ENCODE measurements around the gene PDE12. TPM values are rescaled to one million over a fixed set of nuclear protein-coding genes. Genes with fewer than 3 reads are reported as not detected.

PDE12 gene, protein sequence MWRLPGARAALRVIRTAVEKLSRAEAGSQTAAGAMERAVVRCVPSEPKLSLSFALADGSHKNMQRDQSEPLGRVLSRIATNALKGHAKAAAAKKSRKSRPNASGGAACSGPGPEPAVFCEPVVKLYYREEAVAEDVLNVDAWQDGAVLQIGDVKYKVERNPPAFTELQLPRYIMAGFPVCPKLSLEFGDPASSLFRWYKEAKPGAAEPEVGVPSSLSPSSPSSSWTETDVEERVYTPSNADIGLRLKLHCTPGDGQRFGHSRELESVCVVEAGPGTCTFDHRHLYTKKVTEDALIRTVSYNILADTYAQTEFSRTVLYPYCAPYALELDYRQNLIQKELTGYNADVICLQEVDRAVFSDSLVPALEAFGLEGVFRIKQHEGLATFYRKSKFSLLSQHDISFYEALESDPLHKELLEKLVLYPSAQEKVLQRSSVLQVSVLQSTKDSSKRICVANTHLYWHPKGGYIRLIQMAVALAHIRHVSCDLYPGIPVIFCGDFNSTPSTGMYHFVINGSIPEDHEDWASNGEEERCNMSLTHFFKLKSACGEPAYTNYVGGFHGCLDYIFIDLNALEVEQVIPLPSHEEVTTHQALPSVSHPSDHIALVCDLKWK
- 10.0 TPM for polyA plus RNA-seq (2013, experiment 1 of 4)
- 11.0 TPM for polyA plus RNA-seq (2013, experiment 2 of 4)
- polyA plus RNA-seq (2013, experiment 3 of 4), result 8.0 TPM
- 8.7 TPM for polyA plus RNA-seq (2013, experiment 4 of 4)

- H3K27me3 ChIP-seq (ENCODE audit: control insufficient read depth, insufficient read depth, low read length, poor library complexity, severe bottlenecking), result no peaks in the 10 kb centered on the region
- H3K4me3 ChIP-seq (ENCODE audit: insufficient read depth, low read depth, low read length), result peak within 1 kb of the TSS; percentile 88
- H3K36me3 ChIP-seq (ENCODE audit: control insufficient read depth, insufficient read depth, low read length), result no peaks in the 10 kb centered on the region
- no peak within 1 kb of the TSS for H3K27ac ChIP-seq (ENCODE audit: insufficient read depth, low read depth, low read length, poor library complexity, severe bottlenecking)
- no peaks in the 10 kb centered on the region for H3K9me3 ChIP-seq (ENCODE audit: control insufficient read depth, low read length)
- H3K4me1 ChIP-seq (ENCODE audit: control insufficient read depth, insufficient read depth, low read length), result peaks cover 12% of the 10 kb centered on the region
- 16% methylated on average over 54 of the region's 54 CpGs for WGBS, 2 experiments
Observed at GRCh38 chr3:57555738-57556458, at the start of gene PDE12. PDE12 (plus strand) TSS chr3:57556274; CDS start chr3:57556380, 106 bp downstream.

DNA sequence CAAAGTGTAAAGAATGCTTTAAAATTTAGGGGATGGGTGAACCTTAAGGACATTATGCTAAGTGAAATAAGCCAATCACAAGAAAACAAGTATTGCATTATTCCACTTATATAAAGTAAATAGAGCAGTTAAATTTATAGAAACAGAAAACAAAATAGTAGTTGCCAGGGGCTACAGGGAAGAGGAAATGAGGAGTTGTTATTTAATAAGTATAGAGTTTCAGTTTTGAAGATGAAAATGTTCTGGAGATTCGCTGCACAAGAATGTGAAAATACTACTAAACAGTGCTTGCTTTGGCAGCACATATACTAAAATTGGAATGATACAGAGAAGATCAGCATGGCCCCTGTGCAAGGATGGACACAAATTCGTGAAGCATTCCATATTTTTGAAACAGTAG lies 43.9 kb upstream of the PDE12 start:
- H3K4me3 ChIP-seq (ENCODE audit: insufficient read depth, low read depth, low read length), result no peak overlapping the region
- H3K9me3 ChIP-seq (ENCODE audit: control insufficient read depth, low read length), result no peaks in the 10 kb centered on the region
- H3K27ac ChIP-seq (ENCODE audit: insufficient read depth, low read depth, low read length, poor library complexity, severe bottlenecking), result no peak overlapping the region
- H3K36me3 ChIP-seq (ENCODE audit: control insufficient read depth, insufficient read depth, low read length), result no peaks in the 10 kb centered on the region
- no peaks in the 10 kb centered on the region for H3K4me1 ChIP-seq (ENCODE audit: control insufficient read depth, insufficient read depth, low read length)
- 80 to 81% methylated on average over 2 of the region's 2 CpGs for WGBS, 2 experiments
- no peaks in the 10 kb centered on the region for H3K27me3 ChIP-seq (ENCODE audit: control insufficient read depth, insufficient read depth, low read length, poor library complexity, severe bottlenecking)

DNA sequence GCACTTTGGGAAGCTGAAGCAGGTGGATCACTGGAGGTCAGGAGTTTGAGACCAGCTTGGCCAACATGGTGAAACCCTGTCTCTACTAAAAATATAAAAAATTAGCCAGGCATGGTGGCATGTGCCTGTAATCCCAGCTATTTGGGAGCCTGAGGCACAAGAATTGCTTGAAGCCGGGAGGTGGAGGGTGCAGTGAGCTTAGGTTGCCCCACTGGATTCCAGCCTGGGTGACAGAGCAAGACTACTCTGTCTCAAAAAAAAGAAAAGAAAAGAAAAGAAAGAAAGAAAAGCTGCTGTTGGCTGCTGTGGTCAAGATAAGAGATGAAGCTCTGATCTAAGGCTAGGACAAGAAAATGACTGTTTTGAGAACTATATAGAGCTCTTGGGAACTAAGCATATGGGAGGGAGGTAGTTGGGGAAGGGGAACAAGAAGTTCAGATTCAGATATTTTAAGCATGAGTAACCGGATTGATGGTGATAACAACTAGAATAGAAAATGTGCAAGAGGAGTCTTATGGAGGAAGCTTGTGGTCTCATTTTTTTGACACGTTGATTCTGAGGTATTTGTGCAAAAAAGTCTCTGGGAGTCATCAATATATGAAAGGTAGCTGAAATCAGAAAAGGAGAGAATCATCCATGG lies 37.7 kb upstream of the PDE12 start:
- 85 to 87% methylated on average over 3 of the region's 3 CpGs for WGBS, 2 experiments
- Histone ChIP-seq H3K4me1 (ENCODE audit: control insufficient read depth, insufficient read depth, low read length) (no peaks in the 10 kb centered on the region), H3K9me3 (ENCODE audit: control insufficient read depth, low read length) (no peaks in the 10 kb centered on the region), H3K36me3 (ENCODE audit: control insufficient read depth, insufficient read depth, low read length) (no peaks in the 10 kb centered on the region), H3K4me3 (ENCODE audit: insufficient read depth, low read depth, low read length) (no peak overlapping the region), H3K27me3 (ENCODE audit: control insufficient read depth, insufficient read depth, low read length, poor library complexity, severe bottlenecking) (no peaks in the 10 kb centered on the region), H3K27ac (ENCODE audit: insufficient read depth, low read depth, low read length, poor library complexity, severe bottlenecking) (no peak overlapping the region)

DNA sequence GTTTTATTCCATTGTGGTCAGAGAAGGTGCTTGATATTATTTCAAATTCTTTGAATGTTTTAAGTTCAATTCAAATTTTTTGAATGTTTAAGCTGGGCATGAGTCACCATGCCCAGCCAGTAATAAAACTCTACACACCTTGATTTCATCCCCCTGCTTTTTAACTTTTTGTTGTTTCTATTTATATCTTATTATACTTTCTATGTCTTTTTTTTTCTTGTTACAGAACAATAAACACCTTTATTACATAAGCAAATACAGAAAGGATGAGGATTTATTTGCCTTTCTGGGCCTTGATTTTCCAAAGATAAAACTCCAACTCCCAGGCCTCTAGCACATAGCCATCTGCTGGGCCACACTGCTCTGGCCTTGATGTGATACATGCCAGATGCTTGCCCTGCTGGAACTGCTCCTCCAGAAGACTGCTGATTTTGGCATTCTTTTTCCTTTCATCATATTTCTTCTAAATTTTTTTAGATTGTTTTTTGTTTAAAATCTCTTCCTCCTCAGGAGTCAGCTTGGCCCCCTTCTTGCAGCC lies 25.9 kb upstream of the PDE12 start:
- Histone ChIP-seq H3K4me1 (ENCODE audit: control insufficient read depth, insufficient read depth, low read length) (no peaks in the 10 kb centered on the region), H3K4me3 (ENCODE audit: insufficient read depth, low read depth, low read length) (no peak overlapping the region), H3K27ac (ENCODE audit: insufficient read depth, low read depth, low read length, poor library complexity, severe bottlenecking) (no peak overlapping the region), H3K9me3 (ENCODE audit: control insufficient read depth, low read length) (no peaks in the 10 kb centered on the region), H3K36me3 (ENCODE audit: control insufficient read depth, insufficient read depth, low read length) (no peaks in the 10 kb centered on the region), H3K27me3 (ENCODE audit: control insufficient read depth, insufficient read depth, low read length, poor library complexity, severe bottlenecking) (no peaks in the 10 kb centered on the region)

DNA sequence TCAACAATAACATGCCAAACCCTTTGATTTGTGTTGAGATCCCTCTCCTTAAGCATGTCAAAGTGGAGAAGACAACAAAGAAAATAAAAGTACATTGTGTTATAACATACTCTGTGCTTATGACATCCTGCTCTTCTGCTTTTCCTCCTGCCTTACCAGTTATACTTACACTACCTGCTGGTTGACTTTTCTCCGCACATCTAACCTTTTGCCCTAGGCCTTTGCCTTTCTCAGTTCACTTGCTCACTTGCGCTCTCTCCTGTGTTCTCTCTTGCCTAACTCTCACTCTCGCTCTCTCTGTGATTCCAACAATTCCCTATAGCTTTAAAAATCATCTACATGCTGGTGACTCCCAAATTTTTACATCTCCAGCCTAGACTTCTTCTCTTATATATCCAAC lies 17.6 kb upstream of the PDE12 start:
- H3K4me3 ChIP-seq (ENCODE audit: insufficient read depth, low read depth, low read length), result no peak overlapping the region
- H3K4me1 ChIP-seq (ENCODE audit: control insufficient read depth, insufficient read depth, low read length), result no peaks in the 10 kb centered on the region
- H3K9me3 ChIP-seq (ENCODE audit: control insufficient read depth, low read length), result no peaks in the 10 kb centered on the region
- H3K27ac ChIP-seq (ENCODE audit: insufficient read depth, low read depth, low read length, poor library complexity, severe bottlenecking), result no peak overlapping the region
- no peaks in the 10 kb centered on the region for H3K36me3 ChIP-seq (ENCODE audit: control insufficient read depth, insufficient read depth, low read length)
- H3K27me3 ChIP-seq (ENCODE audit: control insufficient read depth, insufficient read depth, low read length, poor library complexity, severe bottlenecking), result no peaks in the 10 kb centered on the region
- WGBS, 2 experiments, result 91 to 93% methylated on average over 3 of the region's 3 CpGs

- Histone ChIP-seq H3K9me3 (ENCODE audit: control insufficient read depth, low read length) (no peaks in the 10 kb centered on the region), H3K27ac (ENCODE audit: insufficient read depth, low read depth, low read length, poor library complexity, severe bottlenecking) (peak within 1 kb of the TSS; percentile 38), H3K4me1 (ENCODE audit: control insufficient read depth, insufficient read depth, low read length) (peaks cover 6% of the 10 kb centered on the region), H3K27me3 (ENCODE audit: control insufficient read depth, insufficient read depth, low read length, poor library complexity, severe bottlenecking) (no peaks in the 10 kb centered on the region), H3K36me3 (ENCODE audit: control insufficient read depth, insufficient read depth, low read length) (no peaks in the 10 kb centered on the region), H3K4me3 (ENCODE audit: insufficient read depth, low read depth, low read length) (peak within 1 kb of the TSS; percentile 11)
- 11 to 19% methylated on average over 18 to 20 of the region's 20 CpGs for WGBS, 2 experiments
Observed at GRCh38 chr3:57544181-57545125, 11.6 kb upstream of the PDE12 start, which contains the start of gene DNAH12. DNAH12 (minus strand) TSS chr3:57544344; CDS start chr3:57542870, 1,474 bp downstream.

- H3K27me3 ChIP-seq (ENCODE audit: control insufficient read depth, insufficient read depth, low read length, poor library complexity, severe bottlenecking), result no peaks in the 10 kb centered on the region
- no peak overlapping the region for H3K27ac ChIP-seq (ENCODE audit: insufficient read depth, low read depth, low read length, poor library complexity, severe bottlenecking)
- peaks cover 6% of the 10 kb centered on the region for H3K4me1 ChIP-seq (ENCODE audit: control insufficient read depth, insufficient read depth, low read length)
- WGBS, 2 experiments, result 88 to 92% methylated on average over 7 of the region's 7 CpGs
- no peak overlapping the region for H3K4me3 ChIP-seq (ENCODE audit: insufficient read depth, low read depth, low read length)
- H3K9me3 ChIP-seq (ENCODE audit: control insufficient read depth, low read length), result no peaks in the 10 kb centered on the region
- H3K36me3 ChIP-seq (ENCODE audit: control insufficient read depth, insufficient read depth, low read length), result no peaks in the 10 kb centered on the region
Observed at GRCh38 chr3:57545636-57546268, 10.3 kb upstream of the PDE12 start.

GRCh38 chr3:57546616-57547015 lies 9.5 kb upstream of the PDE12 start:
- WGBS, 2 experiments, result 71 to 86% methylated on average over 1 of the region's 1 CpG
- Histone ChIP-seq H3K4me1 (ENCODE audit: control insufficient read depth, insufficient read depth, low read length) (peaks cover 6% of the 10 kb centered on the region), H3K27me3 (ENCODE audit: control insufficient read depth, insufficient read depth, low read length, poor library complexity, severe bottlenecking) (no peaks in the 10 kb centered on the region), H3K36me3 (ENCODE audit: control insufficient read depth, insufficient read depth, low read length) (no peaks in the 10 kb centered on the region), H3K9me3 (ENCODE audit: control insufficient read depth, low read length) (no peaks in the 10 kb centered on the region), H3K27ac (ENCODE audit: insufficient read depth, low read depth, low read length, poor library complexity, severe bottlenecking) (no peak overlapping the region), H3K4me3 (ENCODE audit: insufficient read depth, low read depth, low read length) (no peak overlapping the region)

DNA sequence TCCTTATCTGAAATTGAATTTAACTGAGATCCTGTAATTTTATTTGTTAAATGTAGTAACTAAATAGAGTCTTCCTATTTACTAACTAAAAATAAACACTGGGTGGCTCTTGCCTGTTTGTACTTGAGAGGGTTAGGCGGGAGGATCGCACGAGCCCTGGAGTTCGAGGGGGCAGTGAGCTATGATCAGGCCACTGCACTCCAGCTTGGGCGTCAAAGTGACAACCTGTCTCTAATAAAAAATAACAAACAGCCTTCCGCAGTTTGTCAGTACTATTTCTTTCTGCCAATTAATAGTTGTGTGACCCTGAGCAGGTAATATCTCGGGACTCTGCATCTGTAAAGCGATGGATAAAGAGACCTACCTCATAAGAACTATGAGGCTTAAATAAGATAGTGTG lies 768 bp upstream of the PDE12 start:
- Histone ChIP-seq H3K27ac (ENCODE audit: insufficient read depth, low read depth, low read length, poor library complexity, severe bottlenecking) (no peak overlapping the region), H3K4me1 (ENCODE audit: control insufficient read depth, insufficient read depth, low read length) (peaks cover 12% of the 10 kb centered on the region), H3K27me3 (ENCODE audit: control insufficient read depth, insufficient read depth, low read length, poor library complexity, severe bottlenecking) (no peaks in the 10 kb centered on the region), H3K9me3 (ENCODE audit: control insufficient read depth, low read length) (no peaks in the 10 kb centered on the region), H3K4me3 (ENCODE audit: insufficient read depth, low read depth, low read length) (peak overlapping the region; percentile 88), H3K36me3 (ENCODE audit: control insufficient read depth, insufficient read depth, low read length) (no peaks in the 10 kb centered on the region)
- 87 to 92% methylated on average over 8 of the region's 8 CpGs for WGBS, 2 experiments

All from ectodermal cell (in vitro differentiated cells).